Testis (tissue), 3 donors: ENCODE data around the gene HAUS8. TPM values are rescaled to one million over a fixed set of nuclear protein-coding genes. Genes with fewer than 3 reads are reported as not detected.

ENCODE experiments used
- DNase-seq: peaks from one replicate; pipeline ENCODE4 v3.0.0-alpha.2; 2019
- H3K27ac ChIP-seq, 2 donors: fragments of 200-600 bp; sonication (generic); one replicate each; pipeline ENCODE4 v1.5.1; 2019
- H3K27me3 ChIP-seq: fragments of 200-600 bp; sonication (generic); one replicate; pipeline ENCODE4 v1.5.1; 2019
- H3K36me3 ChIP-seq: fragments of 200-600 bp; sonication (generic); one replicate; pipeline ENCODE4 v1.5.1; 2017; ENCODE audit warnings: low read depth; ENCODE audit errors: missing control alignments
- H3K4me1 ChIP-seq: fragments of 200-600 bp; sonication (generic); one replicate; pipeline ENCODE4 v1.5.1; 2019
- H3K4me3 ChIP-seq, 2 donors: fragments of 200-600 bp; sonication (generic); one replicate each; pipeline ENCODE4 v1.5.1; 2017 to 2019
- H3K9me3 ChIP-seq: fragments of 200-600 bp; sonication (generic); one replicate; pipeline ENCODE4 v1.5.1; 2017
- CTCF ChIP-seq, 3 experiments: fragments of 450-650 bp in 2 of 3; fragments of 200-600 bp in 1 of 3; sonication (generic) in 1 of 3; IDR thresholded peaks; one replicate each; pipeline ENCODE4 v1.5.1; 2016 to 2019; ENCODE audit warnings: antibody characterized with exemption in 3 of 3, mild to moderate bottlenecking in 2 of 3, moderate library complexity in 1 of 3
- POLR2A ChIP-seq: fragments of 450-650 bp; IDR thresholded peaks from one replicate; pipeline ENCODE4 v1.6.1; 2017; ENCODE audit warnings: antibody characterized with exemption, mild to moderate bottlenecking, moderate library complexity
- WGBS, 2 donors: methylation state at CpG; one replicate each; pipeline ENCODE4 v1.1.5; 2018; 5-methylcytosine and 5-hydroxymethylcytosine counted together
- intact Hi-C: fragments of 100-400 bp; cut with DNase I; formaldehyde crosslinking; loops from one replicate; pipeline ENCODE4 v1.15.1; 2023; ENCODE audit warnings: low total_unique reads
- polyA plus RNA-seq: library from polyadenylated mRNA; stranded (reverse); fragments of 350-450 nt; fragmentation: Illumina TruSeq; extraction: RNeasy Lipid Tissue Mini Kit (QIAGEN cat#74804); gene quantifications from one replicate; pipeline ENCODE4 v1.2.3, GENCODE V29; 2014; ENCODE audit warnings: low read depth, low replicate concordance; ENCODE audit not compliant: insufficient read depth
- total RNA-seq, 2 donors: library from RNA; depleted of rRNA; stranded (reverse); fragments of >200 nt; gene quantifications; one replicate each; pipeline ENCODE4 v1.2.3, GENCODE V29; 2016

Gene HAUS8
- total and polyA plus RNA-seq, 3 donors from 2014 or later: 20.0 to 29.7 (median 23.5) TPM

DNA sequence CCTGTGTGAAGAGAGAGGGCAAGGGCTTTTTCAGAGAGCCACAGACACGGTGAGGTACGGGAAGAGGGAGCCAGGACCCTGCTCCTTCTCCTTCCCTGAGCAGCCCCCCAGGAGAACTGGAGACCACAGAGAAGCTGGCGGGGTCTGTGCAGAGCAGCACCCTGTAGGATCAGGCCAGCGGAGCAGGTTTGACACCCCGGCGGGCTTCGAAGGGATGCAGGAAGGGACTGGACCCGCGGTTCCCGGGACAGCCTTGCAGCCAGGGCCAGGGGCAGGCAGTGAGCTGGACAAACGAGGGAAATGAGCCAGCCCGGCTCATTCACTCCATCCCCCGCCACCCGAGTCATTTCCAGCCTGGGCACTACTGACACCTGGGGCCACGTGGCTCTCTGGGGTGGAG lies 70.9 kb downstream of the HAUS8 start:
- TF ChIP-seq CTCF (IDR thresholded peaks at IDR 0.05): no peak
- no peak for TF ChIP-seq POLR2A
- 85 to 95% methylated on average over 4 to 15 of the region's 15 CpGs for WGBS, 2 donors
- Histone ChIP-seq H3K4me1 (no peaks in the 10 kb centered on the region), H3K4me3 (no peak overlapping the region), H3K27ac (no peak overlapping the region), H3K27me3 (no peaks in the 10 kb centered on the region), H3K36me3 (no peaks in the 10 kb centered on the region), H3K9me3 (no peaks in the 10 kb centered on the region)
- intact Hi-C loops: no loop called here
- DNase-seq: no peak

- WGBS, 2 donors: 73 to 86% methylated on average over 7 of the region's 7 CpGs
- TF ChIP-seq CTCF (IDR thresholded peaks at IDR 0.05) (no peak), POLR2A (no peak)
- no peaks in the 10 kb centered on the region for H3K4me1 ChIP-seq
- no peaks in the 10 kb centered on the region for H3K36me3 ChIP-seq
- no peak overlapping the region for H3K4me3 ChIP-seq
- H3K27ac ChIP-seq: no peak overlapping the region
- intact Hi-C loops: no loop called here
- no peaks in the 10 kb centered on the region for H3K27me3 ChIP-seq
- H3K9me3 ChIP-seq: no peaks in the 10 kb centered on the region
- DNase-seq: no peak
Measured at GRCh38 chr19:17002455-17002854, 72.8 kb downstream of the HAUS8 start.

DNA sequence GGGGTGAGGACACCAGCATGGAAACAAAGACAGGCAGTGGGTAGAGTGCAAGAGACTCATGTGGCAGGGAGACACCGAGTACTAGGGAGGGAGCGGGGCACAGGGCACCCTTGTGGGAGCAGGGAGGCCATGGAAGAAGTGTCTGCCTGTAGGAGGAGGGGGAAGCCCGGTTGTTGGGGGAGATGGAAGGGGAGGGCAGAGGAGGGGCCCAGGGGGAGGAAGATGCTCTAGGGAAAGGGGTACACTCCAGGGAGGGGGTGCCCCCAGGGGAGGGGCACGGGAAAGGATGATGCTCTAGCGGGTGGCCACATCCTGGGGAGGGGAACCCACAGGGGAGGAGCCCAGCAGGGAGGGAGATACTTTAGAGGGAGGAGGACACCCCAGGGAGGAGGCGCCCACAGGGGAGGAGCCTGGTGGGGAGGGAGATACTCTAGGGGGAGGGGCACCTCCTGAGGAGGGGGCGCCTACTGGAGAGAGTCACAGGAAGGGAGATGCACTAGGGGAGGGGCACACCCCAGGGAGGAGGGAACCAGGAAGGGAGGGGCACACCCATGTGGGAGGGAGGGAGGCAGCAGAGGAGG lies 73.6 kb downstream of the HAUS8 start:
- H3K36me3 ChIP-seq: no peaks in the 10 kb centered on the region
- 63 to 67% methylated on average over 7 of the region's 7 CpGs for WGBS, 2 donors
- H3K4me1 ChIP-seq: no peaks in the 10 kb centered on the region
- no peak for DNase-seq
- H3K27me3 ChIP-seq: no peaks in the 10 kb centered on the region
- intact Hi-C loops: no loop called here
- TF ChIP-seq POLR2A: no peak
- no peak for TF ChIP-seq CTCF (IDR thresholded peaks at IDR 0.05)
- H3K4me3 ChIP-seq: no peak overlapping the region
- no peak overlapping the region for H3K27ac ChIP-seq
- H3K9me3 ChIP-seq: no peaks in the 10 kb centered on the region

Other genes starting within 250 kb of the HAUS8 start
- gene SIN3B, start 246.1 kb downstream of the HAUS8 start, total RNA-seq: 100 to 1,000 TPM; 231 to 283 TPM
- 70.6 TPM for gene SIN3B, start 246.1 kb downstream of the HAUS8 start, polyA plus RNA-seq
- gene F2RL3, start 186.5 kb downstream of the HAUS8 start, total RNA-seq: 1 to 10 TPM; 4.6 to 6.9 TPM
- 4.4 TPM for gene F2RL3, start 186.5 kb downstream of the HAUS8 start, polyA plus RNA-seq
- gene CPAMD8, start 48.6 kb downstream of the HAUS8 start, total RNA-seq: 10 to 100 TPM; 30.8 to 46.1 TPM
- 12.0 TPM for gene CPAMD8, start 48.6 kb downstream of the HAUS8 start, polyA plus RNA-seq
- gene MYO9B, start 325 bp upstream of the HAUS8 start, total RNA-seq: 100 to 1,000 TPM; 407 TPM
- 121 TPM for gene MYO9B, start 325 bp upstream of the HAUS8 start, polyA plus RNA-seq
- gene USE1, start 139.9 kb upstream of the HAUS8 start, total RNA-seq: 10 to 100 TPM; 15.8 to 23.8 TPM
- gene USE1, start 139.9 kb upstream of the HAUS8 start, polyA plus RNA-seq: 33.3 TPM
- 10 to 100 TPM in 1 of 2 donors, 1 to 10 TPM in 1; 6.6 to 13.9 TPM for gene OCEL1, start 150.8 kb upstream of the HAUS8 start, total RNA-seq
- gene OCEL1, start 150.8 kb upstream of the HAUS8 start, polyA plus RNA-seq: 17.5 TPM
- 10 to 100 TPM; 63.1 to 71.8 TPM for gene NR2F6, start 170.5 kb upstream of the HAUS8 start, total RNA-seq
- gene NR2F6, start 170.5 kb upstream of the HAUS8 start, polyA plus RNA-seq: 20.4 TPM
- 1 to 10 TPM; 2.0 to 5.6 TPM for gene USHBP1, start 189.3 kb upstream of the HAUS8 start, total RNA-seq
- gene USHBP1, start 189.3 kb upstream of the HAUS8 start, polyA plus RNA-seq: 2.6 TPM
- gene BABAM1, start 192.0 kb upstream of the HAUS8 start, total RNA-seq: 10 to 100 TPM; 93.2 to 95.4 TPM
- gene BABAM1, start 192.0 kb upstream of the HAUS8 start, polyA plus RNA-seq: 110 TPM
- 1 to 10 TPM; 3.1 to 5.3 TPM for gene ANKLE1, start 206.4 kb upstream of the HAUS8 start, total RNA-seq
- gene ANKLE1, start 206.4 kb upstream of the HAUS8 start, polyA plus RNA-seq: 0.45 TPM
- gene ABHD8, start 228.0 kb upstream of the HAUS8 start, total RNA-seq: 10 to 100 TPM; 27.1 to 49.1 TPM
- 70.7 TPM for gene ABHD8, start 228.0 kb upstream of the HAUS8 start, polyA plus RNA-seq
- 100 to 1,000 TPM; 180 to 206 TPM for gene MRPL34, start 230.4 kb upstream of the HAUS8 start, total RNA-seq
- 126 TPM for gene MRPL34, start 230.4 kb upstream of the HAUS8 start, polyA plus RNA-seq
- gene DDA1, start 234.1 kb upstream of the HAUS8 start, total RNA-seq: 10 to 100 TPM; 46.4 to 55.5 TPM
- gene DDA1, start 234.1 kb upstream of the HAUS8 start, polyA plus RNA-seq: 123 TPM